K562 (cell line): ENCODE data around the gene TTC39B. TPM values are rescaled to one million over a fixed set of nuclear protein-coding genes. Genes with fewer than 3 reads are reported as not detected.

Experiments
- ATAC-seq: fragments of 200-7000 bp; cut with Tn5 transposase; 3 replicates; pipeline ENCODE4 v1.9.1; 2020; ENCODE audit warnings: moderate library complexity
- BruUV-seq: library from RNA; stranded (reverse); fragments of 400-500 nt; replicated peaks from 2 replicates; lab custom pipeline; 2021; lab: Mats Ljungman, UMichigan
- CTCF ChIA-PET: fragments of 300-600 bp; formaldehyde crosslinking; extraction: SDS; loops from one replicate; lab custom pipeline; 2021; ENCODE audit warnings: low intra/inter-chr PET ratio; lab: Yijun Ruan, JAX
- POLR2A ChIA-PET: fragments of 300-600, 350-650 bp; sonication (Branson Sonifier 250); formaldehyde crosslinking; extraction: SDS; loops from one replicate; lab custom pipeline; 2021; ENCODE audit warnings: antibody characterized with exemption, inconsistent platforms; lab: Yijun Ruan, JAX
- DNase-seq, 4 experiments: peaks; one replicate each; pipeline versions ENCODE4 v3.0.0 to v3.0.0-alpha.2; 2011 to 2018; ENCODE audit warnings: low spot score in 3 of 4, mixed read lengths in 3 of 4; ENCODE audit errors: extremely low read depth in 1 of 4
- FAIRE-seq: peaks from 2 replicates; lab custom pipeline; 2011; peaks lifted over from hg19 to GRCh38; lab: Jason Lieb, UNC
- H2AFZ ChIP-seq: 2 replicates; pipeline ENCODE4 v1.6.0; 2011; ENCODE audit warnings: low read depth, low read length, control low read depth, inconsistent platforms
- H3K27ac ChIP-seq: fragments of 200-600 bp; 3 replicates; pipeline ENCODE4 v1.8.0; 2011; ENCODE audit warnings: low read depth, mild to moderate bottlenecking, control low read depth, inconsistent platforms, low read length, moderate library complexity, mixed read lengths; ENCODE audit errors: extremely low read depth
- H3K27me3 ChIP-seq, 2 experiments: fragments of 300-600 bp in 1 of 2; 2 replicates in 1 of 2; 3 replicates in 1 of 2; pipeline versions ENCODE4 v1.6.0 to v1.8.0; 2011; ENCODE audit warnings: inconsistent platforms in 2 of 2, low read length in 2 of 2, mild to moderate bottlenecking in 1 of 2, mixed read lengths in 1 of 2, moderate library complexity in 1 of 2; ENCODE audit not compliant: control insufficient read depth in 2 of 2, insufficient read depth in 2 of 2
- H3K36me3 ChIP-seq: fragments of 300-600 bp; 3 replicates; pipeline ENCODE4 v1.8.0; 2011; ENCODE audit warnings: mild to moderate bottlenecking, low read length, inconsistent platforms; ENCODE audit not compliant: control insufficient read depth, insufficient read depth
- H3K4me1 ChIP-seq, 2 experiments: fragments of 200-600 bp in 1 of 2; replicated peaks in 1 of 2; 2 replicates in 1 of 2; 3 replicates in 1 of 2; pipeline versions ENCODE4 v1.5.1 to v1.8.0; 2011; ENCODE audit warnings: inconsistent platforms in 2 of 2, low read length in 2 of 2, mild to moderate bottlenecking in 1 of 2, mixed read lengths in 1 of 2, moderate library complexity in 1 of 2; ENCODE audit not compliant: control insufficient read depth in 2 of 2, insufficient read depth in 2 of 2
- H3K4me2 ChIP-seq: 2 replicates; pipeline ENCODE4 v1.6.1; 2011; ENCODE audit warnings: low read length, control low read depth, inconsistent platforms, mixed read lengths; ENCODE audit not compliant: insufficient read depth
- H3K4me3 ChIP-seq: fragments of 200-600 bp; sonication (generic), shearing (Covaris generic); 2 replicates; pipeline ENCODE4 v1.5.1; 2016; ENCODE audit warnings: control low read depth, inconsistent platforms
- H3K79me2 ChIP-seq: fragments of 200-600 bp; 3 replicates; pipeline ENCODE4 v1.8.0; 2011; ENCODE audit warnings: low read length, inconsistent platforms; ENCODE audit not compliant: control insufficient read depth, insufficient read depth
- H3K9ac ChIP-seq, 2 experiments: 2 replicates each; pipeline versions ENCODE4 v1.6.0 to v1.6.1; 2011; ENCODE audit warnings: low read depth in 2 of 2, low read length in 2 of 2, control low read depth in 1 of 2, inconsistent platforms in 1 of 2, mild to moderate bottlenecking in 1 of 2, mixed read lengths in 1 of 2; ENCODE audit not compliant: insufficient read depth in 1 of 2
- H3K9me1 ChIP-seq: one replicate; pipeline ENCODE4 v1.6.0; 2011; ENCODE audit warnings: inconsistent platforms, mild to moderate bottlenecking, low read length, moderate library complexity; ENCODE audit not compliant: control insufficient read depth, insufficient read depth
- H3K9me3 ChIP-seq: replicated peaks from 2 replicates; pipeline ENCODE4 v1.5.1; 2011; ENCODE audit warnings: low read depth, low read length, inconsistent platforms; ENCODE audit not compliant: control insufficient read depth, insufficient read depth
- H4K20me1 ChIP-seq: replicated peaks from 2 replicates; pipeline ENCODE4 v1.6.1; 2011; ENCODE audit warnings: low read length, inconsistent platforms, mixed read lengths; ENCODE audit not compliant: control insufficient read depth, insufficient read depth
- ARID4B ChIP-seq: sonication (generic); formaldehyde crosslinking; IDR thresholded peaks from 2 replicates; pipeline ENCODE4 v1.8.0; 2022; ENCODE audit warnings: mild to moderate bottlenecking, missing genetic modification reagents
- BRD4 ChIP-seq: fragments of 200-600 bp; sonication (generic); IDR thresholded peaks from 2 replicates; pipeline ENCODE4 v1.6.1; 2017; ENCODE audit warnings: inconsistent platforms
- FOXJ2 ChIP-seq: fragments of 200-800 bp; sonication (Bioruptor generic); IDR thresholded peaks from 2 replicates; pipeline ENCODE4 v1.6.1; 2016; ENCODE audit warnings: missing genetic modification characterization, missing compliant biosample characterization
- TCFL5 ChIP-seq: fragments of 250-450 bp; sonication (Bioruptor Pico); conservative IDR thresholded peaks from 2 replicates; pipeline ENCODE4 v1.6.1; 2021; ENCODE audit warnings: mild to moderate bottlenecking, moderate library complexity, matching md5 sums
- ZNF12 ChIP-seq: sonication (generic); formaldehyde crosslinking; IDR thresholded peaks from 2 replicates; pipeline ENCODE4 v1.4.0; 2020; ENCODE audit warnings: mild to moderate bottlenecking, missing genetic modification reagents
- WGBS: fragments of 100-300 bp; shearing (Covaris generic); methylation state at CpG from one replicate; pipeline ENCODE4 v1.1.6; 2016; ENCODE audit warnings: low coverage, mixed read lengths; ENCODE audit not compliant: insufficient coverage; ENCODE audit errors: missing lambda C conversion rate; 5-methylcytosine and 5-hydroxymethylcytosine counted together
- in situ Hi-C: fragments of 300-500 bp; cut with MboI; formaldehyde crosslinking; loops from 4 replicates; pipeline ENCODE4 v1.15.0; 2018; ENCODE audit warnings: inconsistent platforms, mixed read lengths
- intact Hi-C: fragments of 100-400 bp; cut with micrococcal nuclease; formaldehyde crosslinking; loops from 2 replicates; pipeline ENCODE4 v1.14.2; 2022
- polyA plus RNA-seq, 8 experiments: library from polyadenylated mRNA; depleted of rRNA in 4 of 8; stranded (reverse) in 5 of 8; unstranded in 3 of 8; fragments of >200 nt; fragmentation: Nextera tagmentation in 2 of 8; fragmentation: Illumina TruSeq in 1 of 8; extraction: Ambion mirVana in 2 of 8; extraction: Trizol in 1 of 8; gene quantifications; 2 replicates each; pipeline versions ENCODE4 v1.2.1 to v1.2.3, GENCODE V29; 2011 to 2014; ENCODE audit warnings: inconsistent platforms in 1 of 8, missing spikeins in 1 of 8
- total RNA-seq, 7 experiments: library from RNA; depleted of rRNA in 6 of 7; stranded (reverse); fragments of >200 nt in 6 of 7; fragmentation: Illumina TruSeq in 2 of 7; extraction: Trizol in 2 of 7; gene quantifications; 2 replicates each; pipeline versions ENCODE4 v1.2.1 to v1.2.3, GENCODE V29; 2011 to 2021; ENCODE audit warnings: low replicate concordance in 1 of 7

Gene TTC39B
- total and polyA plus RNA-seq, 9 of the 15 experiments (the other 6 are each of a cell fraction or from before 2014, with no cell fraction given): 0.32 to 1.2 (median 0.95) TPM

DNA sequence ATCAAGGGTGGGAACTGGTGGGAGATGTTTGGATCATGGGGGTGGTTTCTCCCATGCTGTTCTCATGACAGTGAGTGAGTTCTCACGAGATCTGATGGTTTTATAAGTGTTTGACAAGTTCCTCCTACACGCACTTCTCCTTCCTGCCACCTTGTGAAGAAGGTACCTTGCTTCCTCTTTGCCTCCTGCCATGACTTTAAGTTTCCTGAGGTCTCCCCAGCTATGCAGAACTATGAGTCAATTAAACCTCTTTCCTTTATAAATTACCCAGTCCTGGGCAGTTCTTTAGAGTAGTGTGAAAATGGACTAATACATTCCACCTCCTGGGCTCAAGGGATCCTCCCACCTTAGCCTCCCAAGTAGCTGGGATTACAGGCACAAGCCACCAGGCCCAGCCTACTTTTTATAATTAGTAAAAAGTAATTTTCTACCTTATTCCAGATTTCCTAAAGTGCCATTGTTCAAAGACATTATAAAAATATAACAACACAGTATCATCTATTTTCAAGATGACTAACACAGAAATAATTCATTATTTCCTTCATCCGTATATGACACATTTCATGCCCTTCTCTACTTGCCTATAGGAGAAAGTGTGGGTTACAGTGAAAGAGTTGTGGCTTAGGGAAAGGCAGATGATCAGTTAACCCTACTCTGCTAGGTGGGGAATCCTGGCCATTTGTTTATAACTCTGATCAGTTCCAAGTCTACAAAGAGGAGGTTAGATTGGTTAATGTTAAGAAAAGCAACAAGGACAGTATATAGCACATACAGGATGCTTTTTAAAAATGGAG lies 99.9 kb downstream of the TTC39B start:
- Histone ChIP-seq H3K9ac (no peak overlapping the region), H2AFZ (no peak overlapping the region), H4K20me1 (no peaks in the 10 kb centered on the region), H3K4me3 (no peak overlapping the region), H3K9me1 (no peaks in the 10 kb centered on the region), H3K79me2 (no peaks in the 10 kb centered on the region), H3K4me1 (no peaks in the 10 kb centered on the region), H3K36me3 (no peaks in the 10 kb centered on the region), H3K27ac (no peak overlapping the region), H3K27me3 (no peaks in the 10 kb centered on the region; a peak in 1 of 5 replicates), H3K9me3 (no peaks in the 10 kb centered on the region), H3K4me2 (no peak overlapping the region)
- in situ Hi-C loops (loop anchor here (25.0 kb wide), 1 partner anchor 405 kb away; no protein-coding TSS in a partner anchor), intact Hi-C loops (no loop called here)
- ATAC-seq (no peak), DNase-seq (no peak), FAIRE-seq (no peak)
- ChIA-PET POLR2A (no interaction called here), CTCF (no interaction called here)
- TF ChIP-seq ARID4B (no peak), FOXJ2 (tag) (no peak), TCFL5 (CRISPR knock-in tag) (no peak), ZNF12 (no peak), BRD4 (no peak)
- WGBS: 0% methylated on average over 3 of the region's 3 CpGs
- no TSS peak for BruUV-seq
